Spleen (tissue), 11 donors: Measurements from ENCODE around the gene CFAP77. TPM values are rescaled to one million over a fixed set of nuclear protein-coding genes. Genes with fewer than 3 reads are reported as not detected.

Source experiments
- DNase-seq: peaks from one replicate; pipeline ENCODE4 v3.0.0-alpha.2; 2020
- H3K27ac ChIP-seq, 8 donors: fragments of 200-600 bp; sonication (generic) in 7 of 8; 1 replicate in 4 of 8; 2 replicates in 4 of 8; pipeline versions ENCODE4 v1.5.0 to v1.8.0; 2016 to 2021; ENCODE audit warnings: inconsistent platforms in 4 of 8, mild to moderate bottlenecking in 4 of 8, moderate library complexity in 1 of 8
- H3K27me3 ChIP-seq, 7 donors: fragments of 200-600 bp; sonication (generic) in 6 of 7; replicated peaks in 1 of 7; 1 replicate in 4 of 7; 2 replicates in 3 of 7; pipeline versions ENCODE4 v1.5.0 to v1.8.0; 2016 to 2021; ENCODE audit warnings: inconsistent platforms in 3 of 7, mild to moderate bottlenecking in 1 of 7
- H3K36me3 ChIP-seq, 6 donors: fragments of 200-600 bp; sonication (generic) in 5 of 6; 1 replicate in 4 of 6; 2 replicates in 2 of 6; pipeline versions ENCODE4 v1.5.0 to v1.8.0; 2016 to 2021; ENCODE audit warnings: inconsistent platforms in 2 of 6
- H3K4me1 ChIP-seq, 6 donors: fragments of 200-600 bp; sonication (generic) in 5 of 6; 1 replicate in 3 of 6; 2 replicates in 3 of 6; pipeline versions ENCODE4 v1.5.0 to v1.8.0; 2016 to 2021; ENCODE audit warnings: inconsistent platforms in 3 of 6
- H3K4me3 ChIP-seq, 8 donors: fragments of 200-600 bp; sonication (generic) in 7 of 8; 1 replicate in 4 of 8; 2 replicates in 4 of 8; pipeline versions ENCODE4 v1.5.0 to v1.8.0; 2016 to 2021; ENCODE audit warnings: inconsistent platforms in 4 of 8, mild to moderate bottlenecking in 4 of 8, moderate library complexity in 2 of 8
- H3K9me3 ChIP-seq, 8 donors: fragments of 200-600 bp; sonication (generic) in 7 of 8; 1 replicate in 4 of 8; 2 replicates in 4 of 8; pipeline versions ENCODE4 v1.5.0 to v1.8.0; 2016 to 2021; ENCODE audit warnings: inconsistent platforms in 4 of 8
- POLR2A ChIP-seq, 3 donors: fragments of 450-650 bp; IDR thresholded peaks; one replicate each; pipeline ENCODE4 v1.5.1; 2017; ENCODE audit warnings: antibody characterized with exemption in 3 of 3, mild to moderate bottlenecking in 1 of 3
- POLR2AphosphoS5 ChIP-seq, 3 donors: sonication (generic); formaldehyde crosslinking; IDR thresholded peaks; one replicate each; pipeline ENCODE4 v1.5.1; 2017; ENCODE audit warnings: antibody characterized with exemption in 3 of 3
- WGBS, 5 donors: extraction: QIAGEN DNeasy Blood & Tissue Kit in 3 of 5; methylation state at CpG; one replicate each; pipeline versions ENCODE4 v1.1.5 to v1.1.7; 2013 to 2018; 5-methylcytosine and 5-hydroxymethylcytosine counted together
- intact Hi-C: fragments of 100-400 bp; cut with DNase I; formaldehyde crosslinking; loops from one replicate; pipeline ENCODE4 v1.15.0; 2023; ENCODE audit warnings: low total_unique reads
- polyA plus RNA-seq, 3 donors: library from polyadenylated mRNA; stranded (reverse); fragments of 200-250 nt; gene quantifications; one replicate each; pipeline ENCODE4 v1.2.1, GENCODE V29; 2013
- total RNA-seq, 7 donors: library from RNA; depleted of rRNA in 3 of 7; stranded (reverse); fragments of >200 nt in 3 of 7; fragmentation: NEBNext Ultra II Directional in 4 of 7; extraction: Animal tissue kit (Norgen Biotek cat#: 25700) in 4 of 7; gene quantifications; one replicate each; pipeline versions ENCODE4 v1.1.0 to v1.2.1, GENCODE V29; 2016 to 2021
- TF ChIP-seq, protein P1 (sequence below), 11 experiments: fragments of 200-600 bp in 7 of 11; fragments of 450-650 bp in 4 of 11; sonication (generic) in 4 of 11; IDR thresholded peaks in 8 of 11; conservative IDR thresholded peaks in 3 of 11; 1 replicate in 7 of 11; 2 replicates in 4 of 11; pipeline versions ENCODE4 v1.4.0 to v1.8.0; 2016 to 2021; ENCODE audit warnings: antibody characterized with exemption in 11 of 11, inconsistent platforms in 4 of 11, mild to moderate bottlenecking in 1 of 11
- donor health status: healthy with polysubstance abuse.
- donor health status: DM: no; HTN: no; CAD: no; lungs with moderate emphysema.
- donor health status: DM: no; HTN: no; CAD: no.
- donor health status: Bipolar disorder and iron deficiency.
- donor health status: healthy.
- donor health status: DM: no; HTN: no; CAD: no.
- donor health status: DM: yes; HTN: yes; CAD: no.

The CFAP77 gene
- total and polyA plus RNA-seq, 10 donors = 0.06 TPM; not detected in 9

DNA sequence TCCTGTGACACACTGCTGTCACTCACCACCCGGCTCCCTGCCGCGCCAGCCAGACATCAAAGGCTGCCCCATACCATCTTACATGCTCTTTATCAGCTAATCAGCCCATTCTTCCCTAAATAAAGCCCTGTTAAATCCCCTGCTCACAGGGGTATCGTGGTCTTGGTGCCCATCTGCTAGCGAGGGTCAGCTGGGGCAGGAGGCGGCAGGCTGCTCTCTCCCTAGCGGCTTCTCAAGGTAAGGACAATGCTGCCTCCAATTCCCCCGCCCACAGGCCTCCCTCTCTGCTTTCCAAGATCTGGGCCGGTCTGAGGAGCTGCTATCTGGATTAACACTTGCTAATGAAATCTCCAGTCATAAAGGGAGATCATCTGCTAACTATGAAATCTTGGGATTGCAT lies 199.2 kb downstream of the CFAP77 start:
- H3K4me1 ChIP-seq = no peaks in the 10 kb centered on the region
- intact Hi-C loops = no loop called here
- H3K36me3 ChIP-seq = peaks cover 3 to 100% (median 73%) of the 10 kb centered on the region in 6 donors
- H3K27me3 ChIP-seq = no peaks in the 10 kb centered on the region
- TF ChIP-seq, protein P1, sequence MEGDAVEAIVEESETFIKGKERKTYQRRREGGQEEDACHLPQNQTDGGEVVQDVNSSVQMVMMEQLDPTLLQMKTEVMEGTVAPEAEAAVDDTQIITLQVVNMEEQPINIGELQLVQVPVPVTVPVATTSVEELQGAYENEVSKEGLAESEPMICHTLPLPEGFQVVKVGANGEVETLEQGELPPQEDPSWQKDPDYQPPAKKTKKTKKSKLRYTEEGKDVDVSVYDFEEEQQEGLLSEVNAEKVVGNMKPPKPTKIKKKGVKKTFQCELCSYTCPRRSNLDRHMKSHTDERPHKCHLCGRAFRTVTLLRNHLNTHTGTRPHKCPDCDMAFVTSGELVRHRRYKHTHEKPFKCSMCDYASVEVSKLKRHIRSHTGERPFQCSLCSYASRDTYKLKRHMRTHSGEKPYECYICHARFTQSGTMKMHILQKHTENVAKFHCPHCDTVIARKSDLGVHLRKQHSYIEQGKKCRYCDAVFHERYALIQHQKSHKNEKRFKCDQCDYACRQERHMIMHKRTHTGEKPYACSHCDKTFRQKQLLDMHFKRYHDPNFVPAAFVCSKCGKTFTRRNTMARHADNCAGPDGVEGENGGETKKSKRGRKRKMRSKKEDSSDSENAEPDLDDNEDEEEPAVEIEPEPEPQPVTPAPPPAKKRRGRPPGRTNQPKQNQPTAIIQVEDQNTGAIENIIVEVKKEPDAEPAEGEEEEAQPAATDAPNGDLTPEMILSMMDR (IDR thresholded peaks at IDR 0.05 in 8 of 11, conservative IDR thresholded peaks at IDR 0.05 in 3 of 11) = no peak
- TF ChIP-seq POLR2AphosphoS5 (IDR thresholded peaks at IDR 0.05) (no peak), POLR2A (IDR thresholded peaks at IDR 0.05) (no peak)
- no peaks in the 10 kb centered on the region for H3K9me3 ChIP-seq
- no peak for DNase-seq
- WGBS, 5 donors = 94 to 98% (median 96%) methylated on average over 9 of the region's 9 CpGs
- no peak overlapping the region for H3K4me3 ChIP-seq
- no peak overlapping the region for H3K27ac ChIP-seq

DNA sequence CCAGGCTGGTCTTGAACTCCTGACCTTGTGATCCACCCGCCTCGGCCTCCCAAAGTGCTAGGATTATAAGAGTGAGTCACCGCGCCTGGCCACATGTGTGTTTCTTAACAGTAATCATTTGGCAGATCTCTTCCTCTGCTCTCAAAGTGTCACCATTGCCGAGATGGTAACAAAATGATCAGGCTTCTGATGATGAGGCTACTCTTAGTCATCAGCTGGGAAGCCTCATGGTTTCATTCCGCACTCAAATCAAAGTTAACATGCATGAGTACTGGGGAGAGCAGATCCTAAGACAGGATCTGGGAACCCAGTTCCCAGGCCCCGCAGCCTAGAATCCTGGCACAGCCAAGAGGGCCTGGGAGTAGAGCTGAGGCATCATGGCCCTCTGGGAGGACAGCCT lies 199.8 kb downstream of the CFAP77 start:
- intact Hi-C loops = no loop called here
- Histone ChIP-seq H3K27me3 (no peaks in the 10 kb centered on the region), H3K36me3 (peaks cover 3 to 100% (median 78%) of the 10 kb centered on the region in 6 donors), H3K4me1 (no peaks in the 10 kb centered on the region), H3K9me3 (no peaks in the 10 kb centered on the region), H3K4me3 (no peak overlapping the region), H3K27ac (no peak overlapping the region)
- TF ChIP-seq, protein P1 (IDR thresholded peaks at IDR 0.05 in 8 of 11, conservative IDR thresholded peaks at IDR 0.05 in 3 of 11) = no peak
- TF ChIP-seq POLR2A (IDR thresholded peaks at IDR 0.05) = no peak
- TF ChIP-seq POLR2AphosphoS5 (IDR thresholded peaks at IDR 0.05) = no peak
- no peak for DNase-seq
- WGBS, 5 donors = 80 to 94% (median 90%) methylated on average over 7 of the region's 7 CpGs

DNA sequence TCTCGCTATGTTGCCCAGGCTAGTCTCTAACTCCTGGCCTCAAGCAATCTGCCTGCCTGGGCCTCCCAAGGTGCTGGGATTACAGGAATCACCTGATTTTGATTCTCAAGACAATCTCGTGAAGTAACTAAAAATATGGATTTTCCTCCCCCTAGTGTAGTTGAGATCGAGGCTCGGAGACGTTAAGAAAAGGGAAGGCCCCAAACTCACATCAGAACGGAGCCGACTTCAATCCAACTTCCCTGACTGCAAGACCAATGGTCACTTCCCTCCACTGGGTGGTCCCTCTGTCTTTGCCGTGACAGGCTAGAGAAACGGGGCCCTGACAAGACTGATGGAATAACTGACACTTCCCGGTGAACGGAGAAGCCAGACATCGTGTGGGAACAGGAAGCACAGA lies 200.7 kb downstream of the CFAP77 start:
- no peak for TF ChIP-seq POLR2AphosphoS5 (IDR thresholded peaks at IDR 0.05)
- no peak for TF ChIP-seq POLR2A (IDR thresholded peaks at IDR 0.05)
- TF ChIP-seq, protein P1 (IDR thresholded peaks at IDR 0.05 in 8 of 11, conservative IDR thresholded peaks at IDR 0.05 in 3 of 11) = no peak
- 87 to 94% (median 91%) methylated on average over 12 of the region's 12 CpGs for WGBS, 5 donors
- DNase-seq = no peak
- Histone ChIP-seq H3K27ac (no peak overlapping the region), H3K36me3 (peaks cover 3 to 100% (median 81%) of the 10 kb centered on the region in 6 donors), H3K4me1 (no peaks in the 10 kb centered on the region), H3K27me3 (no peaks in the 10 kb centered on the region), H3K4me3 (no peak overlapping the region), H3K9me3 (no peaks in the 10 kb centered on the region)
- intact Hi-C loops = no loop called here

DNA sequence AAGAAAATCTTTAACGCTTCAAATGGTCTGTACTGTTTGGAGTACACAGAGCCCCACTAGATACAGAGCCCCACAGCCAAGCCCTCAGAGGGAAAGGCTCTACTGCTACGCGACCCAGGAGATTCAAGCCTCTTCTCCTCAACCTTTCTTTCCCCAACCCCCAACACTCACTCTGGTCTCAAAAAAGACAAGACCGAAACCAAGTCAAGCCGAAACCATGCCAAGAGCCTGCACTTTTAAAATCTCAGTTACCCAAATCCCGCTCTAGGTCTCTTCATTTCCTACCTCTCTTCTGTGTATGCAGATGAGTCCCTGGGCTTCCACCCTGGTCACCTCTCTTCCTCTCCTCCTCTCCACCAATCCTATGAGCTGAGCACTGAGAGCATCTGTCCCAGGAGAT lies 204.3 kb downstream of the CFAP77 start:
- Histone ChIP-seq H3K27me3 (no peaks in the 10 kb centered on the region), H3K36me3 (peaks cover 3 to 100% (median 79%) of the 10 kb centered on the region in 6 donors), H3K9me3 (no peaks in the 10 kb centered on the region), H3K4me1 (no peaks in the 10 kb centered on the region), H3K27ac (no peak overlapping the region), H3K4me3 (no peak overlapping the region)
- TF ChIP-seq, protein P1 (IDR thresholded peaks at IDR 0.05 in 8 of 11, conservative IDR thresholded peaks at IDR 0.05 in 3 of 11) = no peak
- intact Hi-C loops = no loop called here
- 79 to 90% (median 82%) methylated on average over 6 of the region's 6 CpGs for WGBS, 5 donors
- DNase-seq = no peak
